SK-N-SH (cell line): ENCODE results near the gene PTGFRN.
"Not testable (repeated sequence)": the region's sequence is repeated elsewhere in the genome, so short reads cannot be mapped to it uniquely, and the experiment has no call there.

Experiments used
- ELF1 ChIP-seq: IDR thresholded peaks from 2 replicates; pipeline ENCODE4 v1.4.0; 2012
- EP300 ChIP-seq, 2 experiments: IDR thresholded peaks; 2 replicates each; pipeline versions ENCODE4 v1.4.0 to v1.6.1; 2012; ENCODE audit warnings: borderline replicate concordance in 1 of 2, low read depth in 1 of 2, low read length in 1 of 2
- EZH2phosphoT487 ChIP-seq: fragments of 200-600 bp; sonication (generic); IDR thresholded peaks from 2 replicates; pipeline ENCODE4 v1.6.1; 2017; ENCODE audit warnings: low read depth, mixed run types, mild to moderate bottlenecking, antibody characterized with exemption, moderate library complexity, borderline replicate concordance
- FOXJ3 ChIP-seq: sonication (generic); formaldehyde crosslinking; IDR thresholded peaks from 2 replicates; pipeline ENCODE4 v1.5.1; 2020; ENCODE audit warnings: mild to moderate bottlenecking, missing genetic modification reagents
- FOXM1 ChIP-seq: IDR thresholded peaks from 2 replicates; pipeline ENCODE4 v1.4.0; 2012; ENCODE audit warnings: low read depth, mild to moderate bottlenecking
- NRF1 ChIP-seq: IDR thresholded peaks from 2 replicates; pipeline ENCODE4 v1.6.1; 2012; ENCODE audit warnings: low read depth, mild to moderate bottlenecking, low read length
- POLR2AphosphoS5 ChIP-seq: IDR thresholded peaks from 2 replicates; pipeline ENCODE4 v1.6.1; 2012; ENCODE audit warnings: low read depth, low read length
- TAF1 ChIP-seq: IDR thresholded peaks from 2 replicates; pipeline ENCODE4 v1.6.1; 2012; ENCODE audit warnings: low read depth, mild to moderate bottlenecking, low read length, moderate library complexity, borderline replicate concordance
- TCF12 ChIP-seq: IDR thresholded peaks from 2 replicates; pipeline ENCODE4 v1.4.0; 2012
- YY1 ChIP-seq: IDR thresholded peaks from 2 replicates; pipeline ENCODE4 v1.4.0; 2012; ENCODE audit warnings: low read depth, mild to moderate bottlenecking
- ZBTB33 ChIP-seq: IDR thresholded peaks from 2 replicates; pipeline ENCODE4 v1.4.0; 2012; ENCODE audit warnings: low read depth, borderline replicate concordance
- TF ChIP-seq, protein P1 (sequence below): fragments of 200-600 bp; sonication (generic); IDR thresholded peaks from 2 replicates; pipeline ENCODE4 v1.6.1; 2017; ENCODE audit warnings: antibody characterized with exemption, mild to moderate bottlenecking, moderate library complexity
- TF ChIP-seq, protein P2 (sequence below): fragments of 150-350 bp; IDR thresholded peaks from 2 replicates; pipeline ENCODE4 v1.6.1; 2017; ENCODE audit warnings: antibody characterized with exemption, low read length, low read depth, borderline replicate concordance
- TF ChIP-seq, protein P3 (sequence below): IDR thresholded peaks from 2 replicates; pipeline ENCODE4; 2012

GRCh38 chr1:116939780-116940543, 30.2 kb downstream of the PTGFRN start:
- TF ChIP-seq, protein P1, sequence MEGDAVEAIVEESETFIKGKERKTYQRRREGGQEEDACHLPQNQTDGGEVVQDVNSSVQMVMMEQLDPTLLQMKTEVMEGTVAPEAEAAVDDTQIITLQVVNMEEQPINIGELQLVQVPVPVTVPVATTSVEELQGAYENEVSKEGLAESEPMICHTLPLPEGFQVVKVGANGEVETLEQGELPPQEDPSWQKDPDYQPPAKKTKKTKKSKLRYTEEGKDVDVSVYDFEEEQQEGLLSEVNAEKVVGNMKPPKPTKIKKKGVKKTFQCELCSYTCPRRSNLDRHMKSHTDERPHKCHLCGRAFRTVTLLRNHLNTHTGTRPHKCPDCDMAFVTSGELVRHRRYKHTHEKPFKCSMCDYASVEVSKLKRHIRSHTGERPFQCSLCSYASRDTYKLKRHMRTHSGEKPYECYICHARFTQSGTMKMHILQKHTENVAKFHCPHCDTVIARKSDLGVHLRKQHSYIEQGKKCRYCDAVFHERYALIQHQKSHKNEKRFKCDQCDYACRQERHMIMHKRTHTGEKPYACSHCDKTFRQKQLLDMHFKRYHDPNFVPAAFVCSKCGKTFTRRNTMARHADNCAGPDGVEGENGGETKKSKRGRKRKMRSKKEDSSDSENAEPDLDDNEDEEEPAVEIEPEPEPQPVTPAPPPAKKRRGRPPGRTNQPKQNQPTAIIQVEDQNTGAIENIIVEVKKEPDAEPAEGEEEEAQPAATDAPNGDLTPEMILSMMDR, result not testable (repeated sequence)
- TF ChIP-seq EZH2phosphoT487; FOXM1; EP300 (IDR thresholded peaks at IDR 0.05; ENCODE audit: borderline replicate concordance in 1 of 2, low read depth in 1 of 2, low read length in 1 of 2); ZBTB33; ELF1; TAF1; POLR2AphosphoS5; NRF1; TCF12; FOXJ3 (CRISPR knock-in tag); YY1: not testable (repeated sequence)
- TF ChIP-seq, protein P2, sequence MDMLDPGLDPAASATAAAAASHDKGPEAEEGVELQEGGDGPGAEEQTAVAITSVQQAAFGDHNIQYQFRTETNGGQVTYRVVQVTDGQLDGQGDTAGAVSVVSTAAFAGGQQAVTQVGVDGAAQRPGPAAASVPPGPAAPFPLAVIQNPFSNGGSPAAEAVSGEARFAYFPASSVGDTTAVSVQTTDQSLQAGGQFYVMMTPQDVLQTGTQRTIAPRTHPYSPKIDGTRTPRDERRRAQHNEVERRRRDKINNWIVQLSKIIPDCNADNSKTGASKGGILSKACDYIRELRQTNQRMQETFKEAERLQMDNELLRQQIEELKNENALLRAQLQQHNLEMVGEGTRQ, result not testable (repeated sequence)
- TF ChIP-seq, protein P3, sequence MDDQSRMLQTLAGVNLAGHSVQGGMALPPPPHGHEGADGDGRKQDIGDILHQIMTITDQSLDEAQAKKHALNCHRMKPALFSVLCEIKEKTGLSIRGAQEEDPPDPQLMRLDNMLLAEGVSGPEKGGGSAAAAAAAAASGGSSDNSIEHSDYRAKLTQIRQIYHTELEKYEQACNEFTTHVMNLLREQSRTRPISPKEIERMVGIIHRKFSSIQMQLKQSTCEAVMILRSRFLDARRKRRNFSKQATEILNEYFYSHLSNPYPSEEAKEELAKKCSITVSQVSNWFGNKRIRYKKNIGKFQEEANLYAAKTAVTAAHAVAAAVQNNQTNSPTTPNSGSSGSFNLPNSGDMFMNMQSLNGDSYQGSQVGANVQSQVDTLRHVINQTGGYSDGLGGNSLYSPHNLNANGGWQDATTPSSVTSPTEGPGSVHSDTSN, result not testable (repeated sequence)
